ENCODE measurements around the gene SLIT3.

DNA sequence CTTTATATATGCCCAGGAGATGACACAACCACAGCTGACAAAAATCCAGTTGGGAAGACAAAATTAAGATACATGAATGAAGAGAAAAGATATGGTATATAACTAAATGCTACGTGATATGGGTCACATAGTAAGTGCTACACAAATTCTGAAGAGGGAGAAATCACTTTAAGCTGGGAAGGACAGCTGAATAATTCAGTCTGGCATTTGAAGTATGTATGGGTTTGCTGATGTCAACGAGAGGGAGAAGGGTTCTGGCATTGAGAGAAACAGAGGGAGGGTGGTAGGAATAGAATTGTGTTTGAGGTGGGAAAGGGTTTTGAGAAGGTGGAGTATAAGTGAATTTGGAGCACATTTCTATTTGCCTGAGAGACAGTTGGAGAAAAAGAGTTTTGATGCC lies 6.7 kb upstream of the SLIT3 start:
- TF ChIP-seq, protein P1, sequence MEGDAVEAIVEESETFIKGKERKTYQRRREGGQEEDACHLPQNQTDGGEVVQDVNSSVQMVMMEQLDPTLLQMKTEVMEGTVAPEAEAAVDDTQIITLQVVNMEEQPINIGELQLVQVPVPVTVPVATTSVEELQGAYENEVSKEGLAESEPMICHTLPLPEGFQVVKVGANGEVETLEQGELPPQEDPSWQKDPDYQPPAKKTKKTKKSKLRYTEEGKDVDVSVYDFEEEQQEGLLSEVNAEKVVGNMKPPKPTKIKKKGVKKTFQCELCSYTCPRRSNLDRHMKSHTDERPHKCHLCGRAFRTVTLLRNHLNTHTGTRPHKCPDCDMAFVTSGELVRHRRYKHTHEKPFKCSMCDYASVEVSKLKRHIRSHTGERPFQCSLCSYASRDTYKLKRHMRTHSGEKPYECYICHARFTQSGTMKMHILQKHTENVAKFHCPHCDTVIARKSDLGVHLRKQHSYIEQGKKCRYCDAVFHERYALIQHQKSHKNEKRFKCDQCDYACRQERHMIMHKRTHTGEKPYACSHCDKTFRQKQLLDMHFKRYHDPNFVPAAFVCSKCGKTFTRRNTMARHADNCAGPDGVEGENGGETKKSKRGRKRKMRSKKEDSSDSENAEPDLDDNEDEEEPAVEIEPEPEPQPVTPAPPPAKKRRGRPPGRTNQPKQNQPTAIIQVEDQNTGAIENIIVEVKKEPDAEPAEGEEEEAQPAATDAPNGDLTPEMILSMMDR (IDR thresholded peaks at IDR 0.05): no peak
- no peak for TF ChIP-seq POLR2A (IDR thresholded peaks at IDR 0.05)
